GM12891 (cell line): ENCODE results near the gene TMEM168.

Experiments used
- PAX5 ChIP-seq: IDR thresholded peaks from 2 replicates; pipeline ENCODE4 v1.6.1; 2011; ENCODE audit warnings: low read length, moderate library complexity, mild to moderate bottlenecking; ENCODE audit not compliant: insufficient read depth, severe bottlenecking
- POLR2A ChIP-seq: IDR thresholded peaks from 2 replicates; pipeline ENCODE4 v1.6.1; 2011; ENCODE audit warnings: low read depth, low read length, control low read depth
- POLR2AphosphoS5 ChIP-seq: IDR thresholded peaks from 2 replicates; pipeline ENCODE4 v1.6.1; 2011; ENCODE audit warnings: low read depth, low read length, control low read depth
- SPI1 ChIP-seq: IDR thresholded peaks from 2 replicates; pipeline ENCODE4 v1.6.1; 2011; ENCODE audit warnings: low read depth, low read length, control low read depth
- TAF1 ChIP-seq: IDR thresholded peaks from 2 replicates; pipeline ENCODE4 v1.6.1; 2011; ENCODE audit warnings: low read depth, low read length, control low read depth

- no peak for TF ChIP-seq POLR2A
- no peak for TF ChIP-seq POLR2AphosphoS5
- no peak for TF ChIP-seq PAX5
- TF ChIP-seq SPI1, result no peak
- TF ChIP-seq TAF1, result no peak
These were observed 30.3 kb downstream of the TMEM168 start for GRCh38 chr7:112759905-112760304.
